Upper lobe of left lung (tissue), 6 donors: ENCODE data around the gene AGXT. TPM values are rescaled to one million over a fixed set of nuclear protein-coding genes. Genes with fewer than 3 reads are reported as not detected.

Source experiments
- ATAC-seq, 2 donors: fragments of 200-7000 bp; cut with Tn5 transposase; one replicate each; pipeline ENCODE4 v1.9.1; 2022; ENCODE audit warnings: mild to moderate bottlenecking in 2 of 2, moderate library complexity in 2 of 2; ENCODE audit not compliant: low FRiP score in 2 of 2
- DNase-seq, 2 donors: peaks; one replicate each; pipeline ENCODE4 v3.0.0-alpha.2; 2019 to 2020
- H3K27ac ChIP-seq, 4 donors: fragments of 200-600 bp; sonication (generic); one replicate each; pipeline ENCODE4 v1.5.1; 2016 to 2019
- H3K27me3 ChIP-seq, 4 donors: fragments of 200-600 bp; sonication (generic); one replicate each; pipeline ENCODE4 v1.5.1; 2017 to 2019
- H3K36me3 ChIP-seq, 4 donors: fragments of 200-600 bp; sonication (generic); one replicate each; pipeline ENCODE4 v1.5.1; 2016 to 2019
- H3K4me1 ChIP-seq, 4 donors: fragments of 200-600 bp; sonication (generic); one replicate each; pipeline ENCODE4 v1.5.1; 2018 to 2019
- H3K4me3 ChIP-seq, 4 donors: fragments of 200-600 bp; sonication (generic); one replicate each; pipeline ENCODE4 v1.5.1; 2017 to 2019; ENCODE audit warnings: mild to moderate bottlenecking in 2 of 4, moderate library complexity in 1 of 4
- H3K9me3 ChIP-seq, 4 donors: fragments of 200-600 bp; sonication (generic); one replicate each; pipeline ENCODE4 v1.5.1; 2018 to 2019
- EP300 ChIP-seq, 4 donors: sonication (generic); formaldehyde crosslinking; IDR thresholded peaks; one replicate each; pipeline ENCODE4 v1.5.1; 2017; ENCODE audit warnings: antibody characterized with exemption in 4 of 4, control low read depth in 2 of 4
- POLR2A ChIP-seq, 4 donors: fragments of 450-650 bp; IDR thresholded peaks; one replicate each; pipeline ENCODE4 v1.5.1; 2016 to 2017; ENCODE audit warnings: antibody characterized with exemption in 4 of 4, mild to moderate bottlenecking in 2 of 4
- POLR2AphosphoS5 ChIP-seq, 2 donors: sonication (generic); formaldehyde crosslinking; IDR thresholded peaks; one replicate each; pipeline ENCODE4 v1.5.1; 2017; ENCODE audit warnings: antibody characterized with exemption in 2 of 2
- WGBS, 2 donors: methylation state at CpG; one replicate each; pipeline ENCODE4 v1.1.5; 2017 to 2018; 5-methylcytosine and 5-hydroxymethylcytosine counted together
- total RNA-seq, 6 donors: library from RNA; depleted of rRNA in 4 of 6; stranded (reverse); fragments of >200 nt in 4 of 6; gene quantifications; one replicate each; pipeline versions ENCODE4 v1.1.0 to v1.2.1, GENCODE V29; 2016 to 2021
- TF ChIP-seq, protein P1 (sequence below), 6 experiments: fragments of 450-650 bp in 4 of 6; fragments of 200-600 bp in 2 of 6; sonication (generic) in 2 of 6; IDR thresholded peaks; one replicate each; pipeline ENCODE4 v1.5.1; 2016 to 2019; ENCODE audit warnings: antibody characterized with exemption in 6 of 6
- donor health status: DM: no; HTN: no; CAD: no; lungs with moderate emphysema.
- donor health status: DM: no; HTN: yes; CAD: no; lungs with severe emphysema.

Gene AGXT
- total RNA-seq, 6 donors from 2014 or later, result 0.30 to 0.46 (median 0.44) TPM; not detected in 3

DNA sequence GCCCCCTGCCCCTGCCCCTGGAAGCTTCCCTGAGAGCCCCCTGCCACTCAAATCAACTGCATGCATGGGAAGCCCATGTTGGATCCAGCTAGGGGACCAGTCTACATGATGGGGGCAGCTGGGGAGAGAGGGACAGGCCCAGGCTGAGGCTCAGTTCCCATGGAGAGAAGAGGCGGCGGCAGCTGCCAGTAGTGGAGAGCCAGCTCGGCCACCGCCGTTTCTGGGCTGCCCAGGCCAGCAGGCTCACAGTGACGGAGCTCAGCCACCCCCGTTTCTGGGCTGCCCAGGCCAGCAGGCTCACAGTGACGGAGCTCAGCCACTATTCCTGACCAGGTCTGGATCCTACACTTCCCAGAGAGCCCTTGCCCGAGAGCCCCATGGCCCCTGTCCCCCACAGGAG, 23.7 kb downstream of the AGXT start:
- ATAC-seq (no peak), DNase-seq (peak in 1 of 2 donors; percentile 72)
- Histone ChIP-seq H3K27me3 (no peaks in the 10 kb centered on the region), H3K36me3 (no peaks in the 10 kb centered on the region), H3K9me3 (no peaks in the 10 kb centered on the region), H3K4me1 (peaks cover 0 to 7% (median 2%) of the 10 kb centered on the region in 4 donors), H3K27ac (peak overlapping the region in 1 of 4 donors; percentile 10), H3K4me3 (peak overlapping the region in 1 of 4 donors; percentile 42)
- 67 to 88% methylated on average over 3 to 9 of the region's 9 CpGs for WGBS, 2 donors
- TF ChIP-seq EP300 (IDR thresholded peaks at IDR 0.05) (no peak), POLR2A (IDR thresholded peaks at IDR 0.05) (no peak), POLR2AphosphoS5 (IDR thresholded peaks at IDR 0.05) (no peak)
- TF ChIP-seq, protein P1, sequence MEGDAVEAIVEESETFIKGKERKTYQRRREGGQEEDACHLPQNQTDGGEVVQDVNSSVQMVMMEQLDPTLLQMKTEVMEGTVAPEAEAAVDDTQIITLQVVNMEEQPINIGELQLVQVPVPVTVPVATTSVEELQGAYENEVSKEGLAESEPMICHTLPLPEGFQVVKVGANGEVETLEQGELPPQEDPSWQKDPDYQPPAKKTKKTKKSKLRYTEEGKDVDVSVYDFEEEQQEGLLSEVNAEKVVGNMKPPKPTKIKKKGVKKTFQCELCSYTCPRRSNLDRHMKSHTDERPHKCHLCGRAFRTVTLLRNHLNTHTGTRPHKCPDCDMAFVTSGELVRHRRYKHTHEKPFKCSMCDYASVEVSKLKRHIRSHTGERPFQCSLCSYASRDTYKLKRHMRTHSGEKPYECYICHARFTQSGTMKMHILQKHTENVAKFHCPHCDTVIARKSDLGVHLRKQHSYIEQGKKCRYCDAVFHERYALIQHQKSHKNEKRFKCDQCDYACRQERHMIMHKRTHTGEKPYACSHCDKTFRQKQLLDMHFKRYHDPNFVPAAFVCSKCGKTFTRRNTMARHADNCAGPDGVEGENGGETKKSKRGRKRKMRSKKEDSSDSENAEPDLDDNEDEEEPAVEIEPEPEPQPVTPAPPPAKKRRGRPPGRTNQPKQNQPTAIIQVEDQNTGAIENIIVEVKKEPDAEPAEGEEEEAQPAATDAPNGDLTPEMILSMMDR (IDR thresholded peaks at IDR 0.05), result no peak

DNA sequence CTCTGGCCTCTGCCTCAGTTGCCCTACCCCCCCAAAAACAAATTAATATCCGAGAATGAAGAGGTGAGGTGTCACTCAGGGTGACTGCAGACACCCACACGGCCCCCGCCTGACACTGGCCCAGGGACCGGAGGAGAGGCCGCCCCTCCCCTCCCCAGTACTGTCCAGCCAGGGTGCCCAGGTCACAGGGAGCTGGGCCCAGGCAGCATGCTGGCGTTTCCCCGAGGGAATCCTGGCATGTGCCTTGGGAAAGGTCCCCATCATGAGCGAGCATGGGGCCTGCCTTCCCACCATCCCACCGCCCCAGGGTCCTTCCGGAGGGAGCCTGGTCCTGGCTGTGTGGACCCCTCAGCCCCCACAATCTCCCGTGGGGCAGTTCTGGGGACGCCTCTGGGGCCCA, 24.3 kb downstream of the AGXT start:
- no peak for TF ChIP-seq POLR2A (IDR thresholded peaks at IDR 0.05)
- Histone ChIP-seq H3K27ac (peak overlapping the region in 1 of 4 donors; percentile 10), H3K4me3 (peak overlapping the region in 1 of 4 donors; percentile 42), H3K4me1 (peaks cover 4 to 10% (median 7%) of the 10 kb centered on the region in 4 donors), H3K36me3 (no peaks in the 10 kb centered on the region), H3K27me3 (no peaks in the 10 kb centered on the region), H3K9me3 (no peaks in the 10 kb centered on the region)
- DNase-seq, result no peak
- 84 to 100% methylated on average over 1 to 9 of the region's 12 CpGs for WGBS, 2 donors
- ATAC-seq, result no peak

GRCh38 chr2:240893363-240893844, 24.8 kb downstream of the AGXT start:
- peak in 1 of 2 donors; percentile 71 for DNase-seq
- peak overlapping the region in 1 of 4 donors; percentile 42 for H3K4me3 ChIP-seq
- no peaks in the 10 kb centered on the region for H3K27me3 ChIP-seq
- no peak for TF ChIP-seq POLR2AphosphoS5 (IDR thresholded peaks at IDR 0.05)
- TF ChIP-seq, protein P1 (IDR thresholded peaks at IDR 0.05), result no peak
- TF ChIP-seq EP300 (IDR thresholded peaks at IDR 0.05), result no peak
- TF ChIP-seq POLR2A (IDR thresholded peaks at IDR 0.05), result no peak
- H3K36me3 ChIP-seq, result no peaks in the 10 kb centered on the region
- ATAC-seq, result no peak
- H3K27ac ChIP-seq, result no peak overlapping the region
- H3K9me3 ChIP-seq, result no peaks in the 10 kb centered on the region
- 45 to 55% methylated on average over 2 to 13 of the region's 17 CpGs for WGBS, 2 donors
- H3K4me1 ChIP-seq, result peaks cover 9 to 14% (median 12%) of the 10 kb centered on the region in 4 donors

GRCh38 chr2:240894006-240894405, 25.4 kb downstream of the AGXT start:
- Histone ChIP-seq H3K27ac (peak overlapping the region in 1 of 4 donors; percentile 11), H3K27me3 (no peaks in the 10 kb centered on the region), H3K9me3 (no peaks in the 10 kb centered on the region), H3K36me3 (no peaks in the 10 kb centered on the region), H3K4me3 (peak overlapping the region in 1 of 4 donors; percentile 42), H3K4me1 (peaks cover 15 to 20% (median 16%) of the 10 kb centered on the region in 4 donors)
- ATAC-seq (no peak), DNase-seq (peak in 1 of 2 donors; percentile 64)
- no peak for TF ChIP-seq POLR2AphosphoS5 (IDR thresholded peaks at IDR 0.05)
- TF ChIP-seq EP300 (IDR thresholded peaks at IDR 0.05), result no peak
- no peak for TF ChIP-seq POLR2A (IDR thresholded peaks at IDR 0.05)
- 69 to 85% methylated on average over 5 to 9 of the region's 9 CpGs for WGBS, 2 donors

- Histone ChIP-seq H3K4me1 (peaks cover 18 to 24% (median 21%) of the 10 kb centered on the region in 4 donors), H3K36me3 (no peaks in the 10 kb centered on the region), H3K4me3 (peak overlapping the region in 3 of 4 donors; percentile 13 to 42 (median 20)), H3K9me3 (no peaks in the 10 kb centered on the region), H3K27ac (peak overlapping the region in 1 of 4 donors; percentile 76), H3K27me3 (no peaks in the 10 kb centered on the region)
- no peak for TF ChIP-seq POLR2A (IDR thresholded peaks at IDR 0.05)
- TF ChIP-seq EP300 (IDR thresholded peaks at IDR 0.05), result no peak
- TF ChIP-seq POLR2AphosphoS5 (IDR thresholded peaks at IDR 0.05), result no peak
- TF ChIP-seq, protein P1 (IDR thresholded peaks at IDR 0.05), result no peak
- whole genome bisulfite sequencing, 2 donors, result 86 to 89% methylated on average over 14 to 28 of the region's 28 CpGs
- DNase-seq (peak in 1 of 2 donors; percentile 69), ATAC-seq (no peak)
Observed at GRCh38 chr2:240894836-240895558, 26.4 kb downstream of the AGXT start.
